ENCODE results near the gene ARCN1.

DNA sequence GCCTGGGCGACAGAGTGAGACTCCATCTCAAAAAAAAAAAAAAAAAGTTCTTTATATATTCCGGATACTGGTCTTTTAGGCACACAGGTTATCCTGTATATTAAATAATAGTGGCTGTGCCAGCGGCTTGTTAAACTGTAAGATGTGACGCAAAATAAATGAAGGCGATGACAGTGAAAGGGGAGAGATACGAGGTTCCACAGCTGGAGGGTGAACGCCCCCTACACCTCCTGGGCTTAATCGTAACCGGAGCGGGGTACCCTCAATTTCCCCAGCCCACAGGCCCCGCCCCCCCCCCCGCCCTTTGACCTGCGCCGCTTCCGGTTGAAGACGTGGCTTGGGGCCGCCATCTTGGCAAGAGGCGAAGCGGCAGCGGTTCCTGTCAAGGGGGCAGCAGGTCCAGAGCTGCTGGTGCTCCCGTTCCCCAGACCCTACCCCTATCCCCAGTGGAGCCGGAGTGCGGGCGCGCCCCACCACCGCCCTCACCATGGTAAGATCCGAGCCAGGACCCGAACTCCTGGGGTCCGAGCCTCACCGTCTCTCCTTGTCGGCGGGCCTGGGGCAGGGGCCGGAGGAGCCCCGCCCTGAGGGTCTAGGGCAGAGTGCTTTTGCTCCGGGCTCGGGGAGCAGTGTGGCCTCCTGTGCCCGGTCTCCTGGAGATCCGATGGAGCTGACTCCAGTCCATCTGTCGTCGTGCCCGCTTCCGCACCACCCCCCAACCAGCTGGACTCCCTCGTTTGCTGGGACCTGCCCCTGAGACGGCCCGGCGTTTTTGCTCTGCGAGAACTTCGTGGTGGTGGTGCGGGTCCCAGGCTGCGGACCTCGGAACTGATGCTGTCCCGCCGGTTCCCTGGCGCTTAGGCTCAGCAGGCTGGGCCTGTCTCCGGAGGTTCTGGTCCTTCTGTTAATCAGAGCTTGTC lies at the start of gene ARCN1:
- TF ChIP-seq, protein P1, sequence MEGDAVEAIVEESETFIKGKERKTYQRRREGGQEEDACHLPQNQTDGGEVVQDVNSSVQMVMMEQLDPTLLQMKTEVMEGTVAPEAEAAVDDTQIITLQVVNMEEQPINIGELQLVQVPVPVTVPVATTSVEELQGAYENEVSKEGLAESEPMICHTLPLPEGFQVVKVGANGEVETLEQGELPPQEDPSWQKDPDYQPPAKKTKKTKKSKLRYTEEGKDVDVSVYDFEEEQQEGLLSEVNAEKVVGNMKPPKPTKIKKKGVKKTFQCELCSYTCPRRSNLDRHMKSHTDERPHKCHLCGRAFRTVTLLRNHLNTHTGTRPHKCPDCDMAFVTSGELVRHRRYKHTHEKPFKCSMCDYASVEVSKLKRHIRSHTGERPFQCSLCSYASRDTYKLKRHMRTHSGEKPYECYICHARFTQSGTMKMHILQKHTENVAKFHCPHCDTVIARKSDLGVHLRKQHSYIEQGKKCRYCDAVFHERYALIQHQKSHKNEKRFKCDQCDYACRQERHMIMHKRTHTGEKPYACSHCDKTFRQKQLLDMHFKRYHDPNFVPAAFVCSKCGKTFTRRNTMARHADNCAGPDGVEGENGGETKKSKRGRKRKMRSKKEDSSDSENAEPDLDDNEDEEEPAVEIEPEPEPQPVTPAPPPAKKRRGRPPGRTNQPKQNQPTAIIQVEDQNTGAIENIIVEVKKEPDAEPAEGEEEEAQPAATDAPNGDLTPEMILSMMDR (IDR thresholded peaks at IDR 0.05), result no peak
- no peak for TF ChIP-seq POLR2A (IDR thresholded peaks at IDR 0.05)
